ENCODE data around the gene WDR64.

GRCh38 chr1:241640867-241641622 lies 11.0 kb upstream of the WDR64 start:
- TF ChIP-seq, protein P1, sequence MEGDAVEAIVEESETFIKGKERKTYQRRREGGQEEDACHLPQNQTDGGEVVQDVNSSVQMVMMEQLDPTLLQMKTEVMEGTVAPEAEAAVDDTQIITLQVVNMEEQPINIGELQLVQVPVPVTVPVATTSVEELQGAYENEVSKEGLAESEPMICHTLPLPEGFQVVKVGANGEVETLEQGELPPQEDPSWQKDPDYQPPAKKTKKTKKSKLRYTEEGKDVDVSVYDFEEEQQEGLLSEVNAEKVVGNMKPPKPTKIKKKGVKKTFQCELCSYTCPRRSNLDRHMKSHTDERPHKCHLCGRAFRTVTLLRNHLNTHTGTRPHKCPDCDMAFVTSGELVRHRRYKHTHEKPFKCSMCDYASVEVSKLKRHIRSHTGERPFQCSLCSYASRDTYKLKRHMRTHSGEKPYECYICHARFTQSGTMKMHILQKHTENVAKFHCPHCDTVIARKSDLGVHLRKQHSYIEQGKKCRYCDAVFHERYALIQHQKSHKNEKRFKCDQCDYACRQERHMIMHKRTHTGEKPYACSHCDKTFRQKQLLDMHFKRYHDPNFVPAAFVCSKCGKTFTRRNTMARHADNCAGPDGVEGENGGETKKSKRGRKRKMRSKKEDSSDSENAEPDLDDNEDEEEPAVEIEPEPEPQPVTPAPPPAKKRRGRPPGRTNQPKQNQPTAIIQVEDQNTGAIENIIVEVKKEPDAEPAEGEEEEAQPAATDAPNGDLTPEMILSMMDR (conservative IDR thresholded peaks at IDR 0.05): no peak
- TF ChIP-seq ZFX (IDR thresholded peaks at IDR 0.05): no peak

All from C4-2B (cell line).